ENCODE results near the gene BCCIP. TPM values are rescaled to one million over a fixed set of nuclear protein-coding genes. Genes with fewer than 3 reads are reported as not detected.

BCCIP gene
- total RNA-seq, 1 donor from 2014 or later, result 39.8 TPM

- no peak overlapping the region for H3K27ac ChIP-seq
- DNase-seq (no peak), ATAC-seq (no peak)
- H3K9me3 ChIP-seq, result no peaks in the 10 kb centered on the region
- intact Hi-C loops (cut with DNase I), result no loop called here
- H3K4me3 ChIP-seq, result no peak overlapping the region
- H3K4me1 ChIP-seq, result no peaks in the 10 kb centered on the region
- TF ChIP-seq CTCF (IDR thresholded peaks at IDR 0.05), result no peak
- H3K36me3 ChIP-seq, result peaks cover 72% of the 10 kb centered on the region
- H3K27me3 ChIP-seq (ENCODE audit: low read depth), result no peaks in the 10 kb centered on the region
Observed at GRCh38 chr10:125844751-125845221, 21.4 kb downstream of the BCCIP start.

- no peaks in the 10 kb centered on the region for H3K27me3 ChIP-seq (ENCODE audit: low read depth)
- H3K9me3 ChIP-seq, result no peaks in the 10 kb centered on the region
- DNase-seq (no peak), ATAC-seq (peak in 1 of 2 donors; percentile 11)
- H3K4me1 ChIP-seq, result no peaks in the 10 kb centered on the region
- H3K4me3 ChIP-seq, result no peak overlapping the region
- TF ChIP-seq CTCF (IDR thresholded peaks at IDR 0.05), result no peak
- intact Hi-C loops (cut with DNase I), result no loop called here
- H3K27ac ChIP-seq, result no peak overlapping the region
- H3K36me3 ChIP-seq, result peaks cover 67% of the 10 kb centered on the region
Observed at GRCh38 chr10:125845617-125846016, 22.3 kb downstream of the BCCIP start.

GRCh38 chr10:125846894-125847293 lies 23.5 kb downstream of the BCCIP start:
- intact Hi-C loops (cut with DNase I), result no loop called here
- Histone ChIP-seq H3K36me3 (peaks cover 67% of the 10 kb centered on the region), H3K4me1 (no peaks in the 10 kb centered on the region), H3K4me3 (no peak overlapping the region), H3K27ac (no peak overlapping the region), H3K9me3 (no peaks in the 10 kb centered on the region), H3K27me3 (ENCODE audit: low read depth) (no peaks in the 10 kb centered on the region)
- TF ChIP-seq CTCF (IDR thresholded peaks at IDR 0.05), result no peak
- ATAC-seq, result no peak
- no peak for DNase-seq

GRCh38 chr10:125848371-125848770 lies 25.0 kb downstream of the BCCIP start:
- no peaks in the 10 kb centered on the region for H3K27me3 ChIP-seq (ENCODE audit: low read depth)
- TF ChIP-seq CTCF (IDR thresholded peaks at IDR 0.05), result no peak
- DNase-seq, result no peak
- H3K9me3 ChIP-seq, result no peaks in the 10 kb centered on the region
- no peak overlapping the region for H3K4me3 ChIP-seq
- intact Hi-C loops (cut with DNase I), result no loop called here
- ATAC-seq, result no peak
- no peaks in the 10 kb centered on the region for H3K4me1 ChIP-seq
- no peak overlapping the region for H3K27ac ChIP-seq
- H3K36me3 ChIP-seq, result peaks cover 75% of the 10 kb centered on the region

- intact Hi-C loops (cut with DNase I), result no loop called here
- no peak for TF ChIP-seq CTCF (IDR thresholded peaks at IDR 0.05)
- Histone ChIP-seq H3K9me3 (no peaks in the 10 kb centered on the region), H3K4me3 (no peak overlapping the region), H3K27ac (no peak overlapping the region), H3K27me3 (ENCODE audit: low read depth) (no peaks in the 10 kb centered on the region), H3K4me1 (no peaks in the 10 kb centered on the region), H3K36me3 (peaks cover 80% of the 10 kb centered on the region)
- ATAC-seq, result no peak
- DNase-seq, result no peak
Observed at GRCh38 chr10:125848857-125849256, 25.5 kb downstream of the BCCIP start.

GRCh38 chr10:125849448-125849847 lies 26.1 kb downstream of the BCCIP start:
- peak; percentile 39 to 69 for ATAC-seq
- peaks cover 83% of the 10 kb centered on the region for H3K36me3 ChIP-seq

More at GRCh38 chr10:125849448-125849847, 26.1 kb downstream of the BCCIP start:
- Histone ChIP-seq H3K4me1 (no peaks in the 10 kb centered on the region), H3K27ac (no peak overlapping the region), H3K27me3 (ENCODE audit: low read depth) (no peaks in the 10 kb centered on the region), H3K4me3 (no peak overlapping the region), H3K9me3 (no peaks in the 10 kb centered on the region)
- DNase-seq, result no peak
- no peak for TF ChIP-seq CTCF (IDR thresholded peaks at IDR 0.05)
- intact Hi-C loops (cut with DNase I), result no loop called here
